ENCODE data around the gene GRN.
A peak's percentile ranks its signal among the peaks of the same experiment; 100 is the strongest.

GRN gene

GRCh38 chr17:44354582-44355561, 9.8 kb downstream of the GRN start:
- peak overlapping the region; percentile 70 for H3K9ac ChIP-seq (ENCODE audit: low read length)
- peak overlapping the region; percentile 62 for H3K4me2 ChIP-seq (ENCODE audit: low read length)
- no peak overlapping the region for H3K4me3 ChIP-seq (ENCODE audit: low read length)
- no peaks in the 10 kb centered on the region for H3K79me2 ChIP-seq (ENCODE audit: control insufficient read depth, insufficient read depth, low read length)
- H2BK5ac ChIP-seq (ENCODE audit: low read length): no peak overlapping the region
- H4K8ac ChIP-seq (ENCODE audit: low read depth, low read length): no peak overlapping the region
- H3K4me1 ChIP-seq (ENCODE audit: control insufficient read depth, low read depth, low read length): no peaks in the 10 kb centered on the region
- H4K5ac ChIP-seq (ENCODE audit: low read length): no peak overlapping the region
- H3K18ac ChIP-seq (ENCODE audit: low read length): no peak overlapping the region
- H3K79me1 ChIP-seq (ENCODE audit: low read length): no peaks in the 10 kb centered on the region
- peak overlapping the region; percentile 79 for H3K56ac ChIP-seq (ENCODE audit: low read length)
- no peak overlapping the region for H2BK120ac ChIP-seq (ENCODE audit: low read depth, low read length)
- H3K23ac ChIP-seq (ENCODE audit: low read length): no peak overlapping the region
- peak; percentile 82 for DNase-seq
- H3K4ac ChIP-seq (ENCODE audit: low read depth, low read length): no peak overlapping the region
- H3K36me3 ChIP-seq (ENCODE audit: control insufficient read depth, insufficient read depth, low read length): no peaks in the 10 kb centered on the region
- WGBS (ENCODE audit: extremely low coverage, insufficient coverage, low lambda C conversion rate): no CpG with 5 or more reads among the region's 77 CpGs
- H3K27me3 ChIP-seq (ENCODE audit: insufficient read depth, low read length, poor library complexity): no peaks in the 10 kb centered on the region
- no peak overlapping the region for H3K27ac ChIP-seq (ENCODE audit: low read depth, low read length)
- no peak overlapping the region for H2AK5ac ChIP-seq (ENCODE audit: low read length)
- no peak overlapping the region for H2BK15ac ChIP-seq (replicated peaks; ENCODE audit: low read depth)

- H3K79me2 ChIP-seq (ENCODE audit: control insufficient read depth, insufficient read depth, low read length): no peaks in the 10 kb centered on the region
- no CpG with 5 or more reads among the region's 17 CpGs for WGBS (ENCODE audit: extremely low coverage, insufficient coverage, low lambda C conversion rate)
- no peak overlapping the region for H3K18ac ChIP-seq (ENCODE audit: low read length)
- DNase-seq: no peak
- H4K8ac ChIP-seq (ENCODE audit: low read depth, low read length): no peak overlapping the region
- no peak overlapping the region for H3K4ac ChIP-seq (ENCODE audit: low read depth, low read length)
- no peak overlapping the region for H2BK120ac ChIP-seq (ENCODE audit: low read depth, low read length)
- H3K27me3 ChIP-seq (ENCODE audit: insufficient read depth, low read length, poor library complexity): no peaks in the 10 kb centered on the region
- no peak overlapping the region for H3K27ac ChIP-seq (ENCODE audit: low read depth, low read length)
- no peak overlapping the region for H2AK5ac ChIP-seq (ENCODE audit: low read length)
- H3K9ac ChIP-seq (ENCODE audit: low read length): no peak overlapping the region
- no peak overlapping the region for H2BK5ac ChIP-seq (ENCODE audit: low read length)
- H3K4me3 ChIP-seq (ENCODE audit: low read length): no peak overlapping the region
- no peak overlapping the region for H2BK15ac ChIP-seq (replicated peaks; ENCODE audit: low read depth)
- no peak overlapping the region for H3K4me2 ChIP-seq (ENCODE audit: low read length)
- H4K5ac ChIP-seq (ENCODE audit: low read length): no peak overlapping the region
- H3K23ac ChIP-seq (ENCODE audit: low read length): no peak overlapping the region
- H3K4me1 ChIP-seq (ENCODE audit: control insufficient read depth, low read depth, low read length): no peaks in the 10 kb centered on the region
- H3K56ac ChIP-seq (ENCODE audit: low read length): no peak overlapping the region
- no peaks in the 10 kb centered on the region for H3K36me3 ChIP-seq (ENCODE audit: control insufficient read depth, insufficient read depth, low read length)
- no peaks in the 10 kb centered on the region for H3K79me1 ChIP-seq (ENCODE audit: low read length)
Measured at GRCh38 chr17:44355642-44356099, 10.6 kb downstream of the GRN start.

DNA sequence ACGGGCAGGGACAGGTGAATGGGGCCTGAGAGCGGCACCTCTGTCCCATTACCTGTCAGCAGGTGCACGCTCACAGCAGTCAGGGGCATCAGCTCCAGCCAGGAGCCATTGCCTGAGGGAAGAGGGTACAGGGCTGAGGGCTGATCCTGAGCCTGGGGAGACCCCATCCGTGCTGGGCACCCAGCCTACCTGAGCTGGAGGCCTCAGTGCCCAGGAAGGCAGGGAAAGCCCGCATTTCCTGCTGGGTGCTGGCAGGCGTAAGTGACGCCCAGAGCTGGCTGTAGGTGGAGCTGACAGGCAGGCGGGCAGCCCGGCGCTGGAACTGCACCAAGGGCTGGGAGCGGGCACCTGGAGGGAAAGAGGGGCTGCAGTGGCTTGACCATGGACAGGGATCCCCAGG, 11.1 kb downstream of the GRN start:
- Histone ChIP-seq H2BK120ac (ENCODE audit: low read depth, low read length) (no peak overlapping the region), H4K8ac (ENCODE audit: low read depth, low read length) (no peak overlapping the region), H3K79me2 (ENCODE audit: control insufficient read depth, insufficient read depth, low read length) (no peaks in the 10 kb centered on the region), H2AK5ac (ENCODE audit: low read length) (no peak overlapping the region), H3K36me3 (ENCODE audit: control insufficient read depth, insufficient read depth, low read length) (no peaks in the 10 kb centered on the region), H3K79me1 (ENCODE audit: low read length) (no peaks in the 10 kb centered on the region), H4K5ac (ENCODE audit: low read length) (no peak overlapping the region), H3K4ac (ENCODE audit: low read depth, low read length) (no peak overlapping the region), H3K56ac (ENCODE audit: low read length) (no peak overlapping the region), H2BK5ac (ENCODE audit: low read length) (no peak overlapping the region), H3K27me3 (ENCODE audit: insufficient read depth, low read length, poor library complexity) (no peaks in the 10 kb centered on the region), H3K9ac (ENCODE audit: low read length) (no peak overlapping the region), H3K18ac (ENCODE audit: low read length) (no peak overlapping the region), H3K4me2 (ENCODE audit: low read length) (no peak overlapping the region), H2BK15ac (replicated peaks; ENCODE audit: low read depth) (no peak overlapping the region), H3K23ac (ENCODE audit: low read length) (no peak overlapping the region), H3K4me3 (ENCODE audit: low read length) (no peak overlapping the region), H3K4me1 (ENCODE audit: control insufficient read depth, low read depth, low read length) (peaks cover 2% of the 10 kb centered on the region), H3K27ac (ENCODE audit: low read depth, low read length) (no peak overlapping the region)
- no peak for DNase-seq
- WGBS (ENCODE audit: extremely low coverage, insufficient coverage, low lambda C conversion rate): no CpG with 5 or more reads among the region's 11 CpGs

DNA sequence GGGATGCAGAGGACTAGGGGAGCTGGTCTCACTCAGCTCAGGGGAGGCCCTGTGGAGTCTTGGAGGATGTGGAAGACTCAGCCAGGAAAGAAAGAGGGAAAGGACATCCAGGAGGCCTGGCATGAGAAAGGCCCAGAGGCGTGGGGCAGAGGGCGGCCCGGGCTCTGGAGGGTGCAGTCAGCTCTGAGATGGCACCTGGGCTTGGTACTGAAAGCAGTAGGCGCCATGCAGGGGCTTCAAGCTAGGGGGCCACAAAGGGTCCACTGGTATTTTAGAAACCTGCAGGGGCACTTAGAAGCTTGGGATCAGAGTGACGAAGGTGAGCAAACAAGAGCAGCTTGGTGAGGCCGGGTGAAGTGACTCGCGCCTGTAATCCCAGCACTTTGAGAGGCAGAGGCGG, 13.0 kb downstream of the GRN start:
- Histone ChIP-seq H3K4me2 (ENCODE audit: low read length) (no peak overlapping the region), H3K4me1 (ENCODE audit: control insufficient read depth, low read depth, low read length) (peaks cover 5% of the 10 kb centered on the region), H3K79me1 (ENCODE audit: low read length) (no peaks in the 10 kb centered on the region), H4K8ac (ENCODE audit: low read depth, low read length) (no peak overlapping the region), H2BK5ac (ENCODE audit: low read length) (no peak overlapping the region), H2BK120ac (ENCODE audit: low read depth, low read length) (no peak overlapping the region), H3K79me2 (ENCODE audit: control insufficient read depth, insufficient read depth, low read length) (no peaks in the 10 kb centered on the region), H3K56ac (ENCODE audit: low read length) (no peak overlapping the region), H3K9ac (ENCODE audit: low read length) (no peak overlapping the region), H3K27me3 (ENCODE audit: insufficient read depth, low read length, poor library complexity) (no peaks in the 10 kb centered on the region), H3K27ac (ENCODE audit: low read depth, low read length) (no peak overlapping the region), H2BK15ac (replicated peaks; ENCODE audit: low read depth) (no peak overlapping the region), H3K18ac (ENCODE audit: low read length) (no peak overlapping the region), H3K4ac (ENCODE audit: low read depth, low read length) (no peak overlapping the region), H3K36me3 (ENCODE audit: control insufficient read depth, insufficient read depth, low read length) (no peaks in the 10 kb centered on the region), H3K4me3 (ENCODE audit: low read length) (no peak overlapping the region), H4K5ac (ENCODE audit: low read length) (no peak overlapping the region), H3K23ac (ENCODE audit: low read length) (no peak overlapping the region), H2AK5ac (ENCODE audit: low read length) (no peak overlapping the region)
- no CpG with 5 or more reads among the region's 9 CpGs for WGBS (ENCODE audit: extremely low coverage, insufficient coverage, low lambda C conversion rate)
- no peak for DNase-seq

DNA sequence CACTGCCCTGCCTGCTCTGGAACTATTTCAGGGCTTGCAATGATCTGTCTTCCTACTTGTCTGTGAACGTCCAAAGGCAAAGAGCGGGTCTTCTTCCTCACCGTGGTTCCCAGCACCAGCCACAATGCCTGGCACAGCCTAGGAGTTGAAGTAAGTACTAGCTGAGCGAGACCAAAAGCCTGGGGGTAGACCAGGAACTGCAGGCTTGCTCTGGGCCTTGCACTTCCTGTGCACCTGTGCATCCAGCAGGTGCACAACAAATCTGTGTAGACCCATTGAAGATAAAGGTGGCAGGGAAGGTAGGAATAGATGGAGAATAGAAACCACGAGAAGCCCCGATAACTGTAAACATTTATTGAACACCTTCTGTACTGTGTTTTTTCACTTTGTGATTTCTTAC, 13.9 kb downstream of the GRN start:
- Histone ChIP-seq H3K4ac (ENCODE audit: low read depth, low read length) (no peak overlapping the region), H3K9ac (ENCODE audit: low read length) (no peak overlapping the region), H3K4me1 (ENCODE audit: control insufficient read depth, low read depth, low read length) (peaks cover 5% of the 10 kb centered on the region), H2BK5ac (ENCODE audit: low read length) (no peak overlapping the region), H3K27ac (ENCODE audit: low read depth, low read length) (no peak overlapping the region), H4K5ac (ENCODE audit: low read length) (no peak overlapping the region), H3K18ac (ENCODE audit: low read length) (no peak overlapping the region), H2BK120ac (ENCODE audit: low read depth, low read length) (no peak overlapping the region), H3K56ac (ENCODE audit: low read length) (no peak overlapping the region), H3K4me2 (ENCODE audit: low read length) (no peak overlapping the region), H3K23ac (ENCODE audit: low read length) (no peak overlapping the region), H3K79me1 (ENCODE audit: low read length) (no peaks in the 10 kb centered on the region), H4K8ac (ENCODE audit: low read depth, low read length) (no peak overlapping the region), H3K4me3 (ENCODE audit: low read length) (no peak overlapping the region), H2AK5ac (ENCODE audit: low read length) (no peak overlapping the region), H3K36me3 (ENCODE audit: control insufficient read depth, insufficient read depth, low read length) (no peaks in the 10 kb centered on the region), H2BK15ac (replicated peaks; ENCODE audit: low read depth) (no peak overlapping the region), H3K79me2 (ENCODE audit: control insufficient read depth, insufficient read depth, low read length) (no peaks in the 10 kb centered on the region), H3K27me3 (ENCODE audit: insufficient read depth, low read length, poor library complexity) (no peaks in the 10 kb centered on the region)
- no peak for DNase-seq
- whole genome bisulfite sequencing (ENCODE audit: extremely low coverage, insufficient coverage, low lambda C conversion rate): no CpG with 5 or more reads among the region's 6 CpGs

All from mesendoderm (in vitro differentiated cells).